Measurements from ENCODE around the gene WNT1. TPM values are rescaled to one million over a fixed set of nuclear protein-coding genes. Genes with fewer than 3 reads are reported as not detected.

Gene WNT1
- total RNA-seq, 2 donors from 2014 or later = not detected

GRCh38 chr12:48985901-48986300, 7.8 kb downstream of the WNT1 start:
- H3K9ac ChIP-seq (ENCODE audit: extremely low read depth, low read length, poor library complexity, severe bottlenecking) = no peak overlapping the region
- no peaks in the 10 kb centered on the region for H3K9me3 ChIP-seq (ENCODE audit: control insufficient read depth, low read length)
- H3K27ac ChIP-seq (ENCODE audit: low read depth, low read length) = no peak overlapping the region
- Mint-ChIP-seq H3K36me3 (ENCODE audit: low read depth) (no peaks in the 10 kb centered on the region), H3K27ac (no peak overlapping the region), H3K9me3 (no peaks in the 10 kb centered on the region), H3K27me3 (ENCODE audit: insufficient read depth) (peaks cover 90% of the 10 kb centered on the region), H3K4me3 (no peak overlapping the region), H3K4me1 (peaks cover 22% of the 10 kb centered on the region)
- H3K36me3 ChIP-seq (ENCODE audit: control insufficient read depth, insufficient read depth, low read length) = no peaks in the 10 kb centered on the region
- peaks cover 83% of the 10 kb centered on the region for H3K27me3 ChIP-seq (ENCODE audit: control insufficient read depth, insufficient read depth, low read length, poor library complexity, severe bottlenecking)
- H3K4me3 ChIP-seq (ENCODE audit: low read length) = no peak overlapping the region
- 76 to 88% methylated on average over 2 of the region's 2 CpGs for WGBS, 2 experiments (ENCODE audit: insufficient coverage in 1 of 2, insufficient read length in 1 of 2)
- peaks cover 4% of the 10 kb centered on the region for H3K4me1 ChIP-seq (ENCODE audit: control insufficient read depth, insufficient read depth, low read length)
- no peak for TF ChIP-seq CTCF (conservative IDR thresholded peaks at IDR 0.05)
- DNase-seq = no peak

GRCh38 chr12:48986720-48987291, 8.7 kb downstream of the WNT1 start:
- Histone ChIP-seq H3K4me3 (ENCODE audit: low read length) (no peak overlapping the region), H3K27ac (ENCODE audit: low read depth, low read length) (peak overlapping the region; percentile 50), H3K36me3 (ENCODE audit: control insufficient read depth, insufficient read depth, low read length) (no peaks in the 10 kb centered on the region), H3K9ac (ENCODE audit: extremely low read depth, low read length, poor library complexity, severe bottlenecking) (no peak overlapping the region), H3K9me3 (ENCODE audit: control insufficient read depth, low read length) (no peaks in the 10 kb centered on the region), H3K27me3 (ENCODE audit: control insufficient read depth, insufficient read depth, low read length, poor library complexity, severe bottlenecking) (peaks cover 74% of the 10 kb centered on the region), H3K4me1 (ENCODE audit: control insufficient read depth, insufficient read depth, low read length) (peaks cover 4% of the 10 kb centered on the region)
- Mint-ChIP-seq H3K4me1 (peaks cover 19% of the 10 kb centered on the region), H3K9me3 (no peaks in the 10 kb centered on the region), H3K27ac (no peak overlapping the region), H3K27me3 (ENCODE audit: insufficient read depth) (peaks cover 85% of the 10 kb centered on the region), H3K36me3 (ENCODE audit: low read depth) (no peaks in the 10 kb centered on the region), H3K4me3 (no peak overlapping the region)
- peak; percentile 53 for DNase-seq
- TF ChIP-seq CTCF (conservative IDR thresholded peaks at IDR 0.05) = no peak
- WGBS, 2 experiments (ENCODE audit: insufficient coverage in 1 of 2, insufficient read length in 1 of 2) = 56 to 75% methylated on average over 4 to 23 of the region's 23 CpGs

- peaks cover 19% of the 10 kb centered on the region for H3K4me1 Mint-ChIP-seq
- H3K27ac Mint-ChIP-seq = no peak overlapping the region
- WGBS, 2 experiments (ENCODE audit: insufficient coverage in 1 of 2, insufficient read length in 1 of 2) = 46 to 51% methylated on average over 15 to 16 of the region's 16 CpGs
- H3K9ac ChIP-seq (ENCODE audit: extremely low read depth, low read length, poor library complexity, severe bottlenecking) = no peak overlapping the region
- no peak overlapping the region for H3K4me3 ChIP-seq (ENCODE audit: low read length)
- H3K27ac ChIP-seq (ENCODE audit: low read depth, low read length) = no peak overlapping the region
- peaks cover 65% of the 10 kb centered on the region for H3K27me3 ChIP-seq (ENCODE audit: control insufficient read depth, insufficient read depth, low read length, poor library complexity, severe bottlenecking)
- no peaks in the 10 kb centered on the region for H3K36me3 Mint-ChIP-seq (ENCODE audit: low read depth)
- H3K27me3 Mint-ChIP-seq (ENCODE audit: insufficient read depth) = peaks cover 77% of the 10 kb centered on the region
- peak; percentile 99 for DNase-seq
- H3K4me1 ChIP-seq (ENCODE audit: control insufficient read depth, insufficient read depth, low read length) = peaks cover 4% of the 10 kb centered on the region
- no peak overlapping the region for H3K4me3 Mint-ChIP-seq
- no peaks in the 10 kb centered on the region for H3K9me3 ChIP-seq (ENCODE audit: control insufficient read depth, low read length)
- TF ChIP-seq CTCF (conservative IDR thresholded peaks at IDR 0.05) = peak; percentile 96
- H3K9me3 Mint-ChIP-seq = no peaks in the 10 kb centered on the region
- no peaks in the 10 kb centered on the region for H3K36me3 ChIP-seq (ENCODE audit: control insufficient read depth, insufficient read depth, low read length)
Measured at GRCh38 chr12:48988030-48988649, 10.0 kb downstream of the WNT1 start.

Measured in endodermal cell (in vitro differentiated cells).